GM18868 (cell line): ENCODE results near the gene CEACAM20.
"Not testable (repeated sequence)": the region's sequence is repeated elsewhere in the genome, so short reads cannot be mapped to it uniquely, and the experiment has no call there.

Source experiments
- ATAC-seq: cut with Tn5 transposase; IDR thresholded peaks from one replicate; pipeline ENCODE4 v1.9.1; 2021; ENCODE audit warnings: mild to moderate bottlenecking, moderate library complexity; ENCODE audit not compliant: unreplicated experiment

Gene CEACAM20

DNA sequence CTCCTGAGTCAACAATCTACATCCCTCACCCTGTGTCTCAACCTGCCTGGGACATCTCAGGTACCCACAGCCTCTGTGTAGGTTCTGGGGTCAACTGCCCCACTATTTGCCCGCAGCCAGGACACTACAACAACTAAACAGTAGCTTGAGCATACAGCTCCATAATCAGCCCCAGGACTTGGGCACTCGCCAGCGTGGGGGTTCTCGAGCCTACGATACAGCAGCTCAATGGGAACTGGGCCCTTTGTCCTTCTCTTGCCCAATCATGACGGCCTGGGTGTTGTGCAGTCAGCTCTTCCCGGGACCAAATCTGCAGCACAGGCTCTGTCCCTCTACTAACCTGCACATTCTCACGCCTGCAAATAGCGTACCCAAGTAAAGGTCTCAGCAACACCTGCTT, 30.5 kb downstream of the CEACAM20 start:
- no peak for ATAC-seq

DNA sequence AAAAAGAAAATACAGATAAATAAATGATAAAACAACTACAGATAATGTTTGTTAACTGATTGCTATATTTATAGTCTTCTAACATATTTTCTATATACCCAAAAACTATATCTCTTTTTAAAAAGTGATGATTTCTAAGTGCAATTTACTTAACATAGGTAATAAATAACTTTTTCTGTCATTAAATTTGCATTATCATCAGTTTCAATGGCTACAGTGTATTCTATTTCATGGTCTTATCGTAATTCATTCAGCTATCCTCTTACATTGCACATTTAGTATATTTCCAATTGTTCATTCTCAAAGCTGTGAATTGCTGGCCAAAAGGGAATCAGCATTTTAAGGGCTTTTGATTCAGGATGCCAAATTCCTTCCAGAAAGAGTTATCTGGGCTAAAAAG, 32.8 kb downstream of the CEACAM20 start:
- no peak for ATAC-seq

DNA sequence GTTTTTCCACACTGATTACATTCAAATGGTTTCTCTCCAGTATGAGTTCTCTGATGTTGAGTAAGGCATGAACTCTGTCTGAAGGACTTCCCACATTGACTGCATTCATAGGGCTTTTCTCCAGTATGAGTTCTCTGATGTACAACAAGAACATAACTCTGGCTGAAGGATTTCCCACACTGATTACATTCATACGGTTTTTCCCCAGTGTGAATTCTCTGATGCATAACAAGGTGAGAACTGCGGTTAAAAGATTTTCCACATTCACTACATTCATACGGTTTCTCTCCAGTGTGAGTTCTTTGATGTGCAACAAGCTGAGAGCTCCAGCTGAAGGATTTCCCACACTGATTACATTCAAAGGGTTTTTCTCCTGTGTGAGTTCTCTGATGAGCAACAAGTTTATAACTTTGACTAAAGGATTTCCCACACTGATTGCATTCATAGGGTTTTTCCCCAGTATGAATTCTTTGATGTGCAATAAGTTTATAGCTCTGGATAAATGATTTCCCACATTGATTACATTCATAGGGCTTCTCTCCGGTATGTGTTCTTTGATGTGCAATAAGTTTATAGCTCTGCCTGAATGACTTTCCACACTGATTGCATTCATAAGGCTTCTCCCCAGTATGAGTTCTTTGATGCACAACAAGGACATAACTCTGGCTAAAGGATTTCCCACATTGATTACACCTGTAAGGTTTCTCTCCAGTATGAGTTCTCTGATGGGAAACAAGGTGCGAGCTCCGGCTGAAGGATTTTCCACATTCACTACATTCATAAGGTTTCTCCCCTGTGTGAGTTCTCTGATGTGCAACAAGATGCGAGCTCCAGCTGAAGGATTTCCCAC, 52.7 kb downstream of the CEACAM20 start:
- ATAC-seq: no peak

DNA sequence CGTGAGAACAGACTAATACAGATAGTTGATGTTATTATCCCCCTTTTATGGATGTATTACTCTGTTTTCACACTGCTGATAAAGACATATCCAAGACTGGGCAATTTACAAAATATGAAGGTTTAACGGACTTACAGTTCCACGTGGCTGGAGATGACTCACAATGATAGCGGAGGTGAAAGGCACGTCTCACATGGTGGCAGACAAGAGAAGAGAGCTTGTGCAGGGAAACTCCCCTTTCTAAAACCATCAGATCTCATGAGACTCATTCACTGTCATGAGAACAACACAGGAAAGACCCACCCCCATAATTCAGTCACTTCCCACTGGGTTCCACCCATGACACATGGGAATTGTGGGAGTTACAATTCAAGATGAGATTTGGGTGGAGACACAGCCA, 60.7 kb downstream of the CEACAM20 start:
- not testable (repeated sequence) for ATAC-seq

DNA sequence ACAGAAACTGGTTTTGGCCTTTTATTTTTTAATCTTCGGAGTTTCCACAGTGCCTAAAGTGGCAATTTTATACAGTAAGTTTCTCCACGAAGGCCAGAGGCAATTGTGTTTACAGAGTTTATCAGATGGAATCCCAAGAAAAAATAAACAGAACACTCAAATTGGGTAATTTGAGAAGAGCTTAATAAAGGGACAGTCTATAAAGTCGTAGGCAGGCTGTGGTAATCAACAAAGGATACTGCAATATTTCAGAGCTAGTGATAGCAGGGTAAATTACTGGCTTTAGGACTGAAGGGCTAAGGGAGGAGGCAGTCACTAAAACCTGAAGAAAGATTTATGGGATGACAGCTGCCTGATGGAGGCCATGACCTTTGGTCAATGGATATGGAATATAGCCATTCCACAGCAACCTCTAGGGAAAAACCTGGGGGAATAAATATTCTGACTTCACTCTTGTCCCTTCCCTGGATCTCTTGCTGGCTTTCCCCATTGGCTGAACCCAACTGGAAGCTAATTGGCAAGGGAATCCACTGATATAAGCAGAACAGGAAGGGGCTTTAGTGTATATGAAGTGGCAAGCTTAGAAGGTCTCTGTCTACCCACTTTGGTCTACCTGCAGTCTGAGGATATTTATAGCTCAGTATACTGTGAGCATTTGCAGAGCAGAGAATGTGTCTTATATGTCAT, 66.7 kb downstream of the CEACAM20 start:
- not testable (repeated sequence) for ATAC-seq
